Panc1 (cell line): Measurements from ENCODE around the gene DAD1.
"Not testable (repeated sequence)": the region's sequence is repeated elsewhere in the genome, so short reads cannot be mapped to it uniquely, and the experiment has no call there.

Experiments
- POLR2AphosphoS5 ChIP-seq: IDR thresholded peaks from 2 replicates; pipeline ENCODE4 v1.6.1; 2012; ENCODE audit warnings: mild to moderate bottlenecking, low read depth, low read length, moderate library complexity
- TF ChIP-seq, protein P1 (sequence below): fragments of 450-650 bp; IDR thresholded peaks from 2 replicates; pipeline ENCODE4 v1.5.1; 2017; ENCODE audit warnings: mild to moderate bottlenecking
- TF ChIP-seq, protein P2 (sequence below), 2 experiments: IDR thresholded peaks; 2 replicates each; pipeline ENCODE4 v1.6.1; 2011 to 2012; ENCODE audit warnings: low read depth in 2 of 2, control low read depth in 1 of 2, low read length in 1 of 2, mild to moderate bottlenecking in 1 of 2, moderate library complexity in 1 of 2; ENCODE audit not compliant: insufficient read depth in 1 of 2

DNA sequence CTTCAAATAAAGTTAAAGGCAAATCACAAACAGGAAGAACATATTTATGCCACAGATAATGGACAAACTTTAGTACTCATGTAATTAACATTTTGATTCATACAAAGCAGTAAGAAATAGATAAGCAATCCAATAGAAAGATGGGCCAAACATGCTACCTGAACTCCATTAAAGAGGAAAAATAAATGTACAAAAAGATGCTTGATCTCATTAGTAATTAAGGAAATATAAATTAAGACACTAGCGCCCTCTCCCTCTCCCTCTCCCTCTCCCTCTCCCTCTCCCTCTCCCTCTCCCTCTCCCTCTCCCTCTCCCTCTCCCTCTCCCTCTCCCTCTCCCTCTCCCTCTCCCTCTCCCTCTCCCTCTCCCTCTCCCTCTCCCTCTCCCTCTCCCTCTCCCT, 47.0 kb upstream of the DAD1 start:
- TF ChIP-seq, protein P1, sequence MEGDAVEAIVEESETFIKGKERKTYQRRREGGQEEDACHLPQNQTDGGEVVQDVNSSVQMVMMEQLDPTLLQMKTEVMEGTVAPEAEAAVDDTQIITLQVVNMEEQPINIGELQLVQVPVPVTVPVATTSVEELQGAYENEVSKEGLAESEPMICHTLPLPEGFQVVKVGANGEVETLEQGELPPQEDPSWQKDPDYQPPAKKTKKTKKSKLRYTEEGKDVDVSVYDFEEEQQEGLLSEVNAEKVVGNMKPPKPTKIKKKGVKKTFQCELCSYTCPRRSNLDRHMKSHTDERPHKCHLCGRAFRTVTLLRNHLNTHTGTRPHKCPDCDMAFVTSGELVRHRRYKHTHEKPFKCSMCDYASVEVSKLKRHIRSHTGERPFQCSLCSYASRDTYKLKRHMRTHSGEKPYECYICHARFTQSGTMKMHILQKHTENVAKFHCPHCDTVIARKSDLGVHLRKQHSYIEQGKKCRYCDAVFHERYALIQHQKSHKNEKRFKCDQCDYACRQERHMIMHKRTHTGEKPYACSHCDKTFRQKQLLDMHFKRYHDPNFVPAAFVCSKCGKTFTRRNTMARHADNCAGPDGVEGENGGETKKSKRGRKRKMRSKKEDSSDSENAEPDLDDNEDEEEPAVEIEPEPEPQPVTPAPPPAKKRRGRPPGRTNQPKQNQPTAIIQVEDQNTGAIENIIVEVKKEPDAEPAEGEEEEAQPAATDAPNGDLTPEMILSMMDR, result not testable (repeated sequence)
- TF ChIP-seq POLR2AphosphoS5, result not testable (repeated sequence)
- TF ChIP-seq, protein P2, sequence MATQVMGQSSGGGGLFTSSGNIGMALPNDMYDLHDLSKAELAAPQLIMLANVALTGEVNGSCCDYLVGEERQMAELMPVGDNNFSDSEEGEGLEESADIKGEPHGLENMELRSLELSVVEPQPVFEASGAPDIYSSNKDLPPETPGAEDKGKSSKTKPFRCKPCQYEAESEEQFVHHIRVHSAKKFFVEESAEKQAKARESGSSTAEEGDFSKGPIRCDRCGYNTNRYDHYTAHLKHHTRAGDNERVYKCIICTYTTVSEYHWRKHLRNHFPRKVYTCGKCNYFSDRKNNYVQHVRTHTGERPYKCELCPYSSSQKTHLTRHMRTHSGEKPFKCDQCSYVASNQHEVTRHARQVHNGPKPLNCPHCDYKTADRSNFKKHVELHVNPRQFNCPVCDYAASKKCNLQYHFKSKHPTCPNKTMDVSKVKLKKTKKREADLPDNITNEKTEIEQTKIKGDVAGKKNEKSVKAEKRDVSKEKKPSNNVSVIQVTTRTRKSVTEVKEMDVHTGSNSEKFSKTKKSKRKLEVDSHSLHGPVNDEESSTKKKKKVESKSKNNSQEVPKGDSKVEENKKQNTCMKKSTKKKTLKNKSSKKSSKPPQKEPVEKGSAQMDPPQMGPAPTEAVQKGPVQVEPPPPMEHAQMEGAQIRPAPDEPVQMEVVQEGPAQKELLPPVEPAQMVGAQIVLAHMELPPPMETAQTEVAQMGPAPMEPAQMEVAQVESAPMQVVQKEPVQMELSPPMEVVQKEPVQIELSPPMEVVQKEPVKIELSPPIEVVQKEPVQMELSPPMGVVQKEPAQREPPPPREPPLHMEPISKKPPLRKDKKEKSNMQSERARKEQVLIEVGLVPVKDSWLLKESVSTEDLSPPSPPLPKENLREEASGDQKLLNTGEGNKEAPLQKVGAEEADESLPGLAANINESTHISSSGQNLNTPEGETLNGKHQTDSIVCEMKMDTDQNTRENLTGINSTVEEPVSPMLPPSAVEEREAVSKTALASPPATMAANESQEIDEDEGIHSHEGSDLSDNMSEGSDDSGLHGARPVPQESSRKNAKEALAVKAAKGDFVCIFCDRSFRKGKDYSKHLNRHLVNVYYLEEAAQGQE (IDR thresholded peaks at IDR 0.05; ENCODE audit: insufficient read depth in 1 of 2, low read depth in 2 of 2, low read length in 1 of 2), result not testable (repeated sequence)
